ENCODE results near the gene ACTN3.
"Not testable (repeated sequence)": the region's sequence is repeated elsewhere in the genome, so short reads cannot be mapped to it uniquely, and the experiment has no call there.

Gene ACTN3

DNA sequence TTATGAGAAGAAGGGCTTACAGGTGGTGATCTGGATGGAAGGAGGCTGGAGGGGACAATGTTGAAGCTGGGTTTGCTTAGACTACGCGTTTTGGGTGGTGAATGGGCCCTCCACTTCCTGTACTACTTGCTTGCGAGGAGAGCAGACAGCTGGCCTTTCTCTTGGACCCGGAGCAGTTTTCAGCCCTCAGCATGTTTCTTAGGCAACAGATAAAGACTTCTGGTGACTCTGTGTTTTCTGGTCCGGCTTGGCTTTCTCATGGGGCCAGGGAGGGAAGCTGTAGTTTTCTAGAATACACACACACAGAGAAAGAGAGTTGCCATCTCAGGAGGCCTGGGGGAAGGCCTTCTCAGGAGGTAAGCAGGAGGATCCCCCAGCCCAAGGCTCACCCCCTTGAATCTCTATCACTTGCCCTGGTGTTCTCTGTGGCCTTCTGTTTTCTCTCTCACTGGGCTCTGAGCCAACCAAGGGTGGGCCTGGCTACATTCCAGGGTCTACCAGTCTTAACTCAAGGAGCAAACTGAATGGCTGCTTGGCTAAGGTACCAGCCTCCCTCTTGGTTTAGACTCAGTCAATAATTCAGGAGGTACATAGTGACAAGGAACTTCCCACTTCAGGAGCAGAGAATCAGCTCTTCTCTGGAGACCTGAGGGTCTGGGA lies 48.7 kb downstream of the ACTN3 start:
- DNase-seq (ENCODE audit: low spot score) (no peak), FAIRE-seq (no peak)

DNA sequence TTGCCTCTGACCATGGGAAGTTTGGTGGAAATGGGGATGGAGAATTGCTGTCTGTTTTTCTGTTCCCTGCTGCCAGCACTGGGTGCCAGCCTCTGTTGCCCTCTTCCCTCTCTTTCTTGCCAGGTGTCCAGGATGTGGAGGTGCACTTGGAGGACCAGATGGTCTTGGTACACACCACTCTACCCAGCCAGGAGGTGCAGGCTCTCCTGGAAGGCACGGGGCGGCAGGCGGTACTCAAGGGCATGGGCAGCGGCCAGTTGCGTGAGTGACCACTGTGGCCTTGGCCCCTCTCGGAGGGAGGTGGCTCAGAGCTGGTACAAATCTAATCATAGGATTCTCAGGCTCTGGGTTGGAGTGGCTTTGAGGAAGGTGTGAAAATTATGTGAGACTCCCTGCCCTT lies 52.3 kb downstream of the ACTN3 start:
- no peak for FAIRE-seq
- DNase-seq (ENCODE audit: low spot score) = no peak

DNA sequence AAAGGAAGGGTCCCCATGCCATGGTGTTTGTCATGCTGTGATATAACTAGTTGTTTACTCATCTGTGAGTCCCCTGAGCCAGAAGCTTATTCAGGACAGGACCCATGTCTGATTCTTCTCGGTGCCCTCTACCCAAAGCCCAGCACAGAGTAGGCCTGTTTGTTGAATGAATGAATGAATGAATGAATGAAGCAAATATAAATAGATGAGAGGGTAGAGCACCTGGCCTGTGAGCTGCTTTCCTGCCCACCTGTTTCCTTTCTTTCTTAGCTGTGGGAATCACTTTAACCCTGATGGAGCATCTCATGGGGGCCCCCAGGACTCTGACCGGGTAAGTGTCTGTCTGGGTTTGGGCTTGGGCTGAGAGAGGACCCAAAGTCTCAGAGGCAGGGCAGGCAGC lies 53.5 kb downstream of the ACTN3 start:
- FAIRE-seq = no peak
- DNase-seq (ENCODE audit: low spot score) = no peak

DNA sequence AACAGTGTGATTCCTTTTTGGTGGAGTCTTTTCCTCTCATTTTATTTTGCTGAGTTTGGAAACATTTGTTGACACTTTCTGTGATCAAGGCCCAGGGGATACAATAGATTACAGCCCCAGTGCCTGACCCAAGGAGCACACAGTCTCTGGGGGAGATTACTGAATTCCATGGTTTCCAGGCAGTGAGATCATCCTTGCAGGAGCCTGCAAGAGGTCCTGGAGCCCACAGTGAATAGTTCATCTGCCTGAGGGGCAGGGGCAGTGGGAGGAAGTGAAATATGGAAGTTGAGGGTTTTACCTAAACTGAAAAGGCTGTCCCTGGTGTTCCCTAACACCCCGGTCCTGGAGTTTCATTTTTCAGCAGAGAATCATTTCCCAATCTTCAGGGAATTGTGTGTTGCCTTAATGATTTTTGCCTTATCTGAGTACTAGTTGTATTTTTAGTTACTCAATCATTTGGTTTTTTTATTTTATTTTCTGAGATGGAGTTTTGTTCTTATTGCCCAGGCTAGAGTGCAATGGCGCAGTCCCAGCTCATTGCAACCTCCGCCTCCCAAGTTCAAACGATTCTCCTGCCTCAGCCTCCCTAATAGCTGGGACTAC lies 54.0 kb downstream of the ACTN3 start:
- no peak for FAIRE-seq
- no peak for DNase-seq (ENCODE audit: low spot score)

DNA sequence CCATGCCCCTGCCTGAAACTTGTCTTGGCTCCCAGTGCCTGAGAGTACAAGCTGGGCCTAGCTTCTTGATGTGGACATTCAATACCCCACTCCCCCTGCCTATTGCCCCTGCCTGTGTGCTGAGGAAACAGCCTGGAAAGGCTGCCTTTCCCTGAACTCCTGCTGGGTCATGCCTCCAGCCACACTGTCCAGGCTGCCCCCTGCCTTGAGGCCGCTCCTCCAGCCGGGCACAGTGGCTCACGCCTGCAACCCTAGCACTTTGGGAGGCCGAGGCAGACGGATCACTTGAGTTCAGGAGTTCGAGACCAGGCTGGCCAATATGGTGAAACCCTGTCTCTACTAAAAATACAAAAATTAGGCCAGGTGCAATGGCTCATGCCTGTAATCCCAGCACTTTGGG lies 56.4 kb downstream of the ACTN3 start:
- DNase-seq (ENCODE audit: low spot score) (no peak), FAIRE-seq (no peak)

DNA sequence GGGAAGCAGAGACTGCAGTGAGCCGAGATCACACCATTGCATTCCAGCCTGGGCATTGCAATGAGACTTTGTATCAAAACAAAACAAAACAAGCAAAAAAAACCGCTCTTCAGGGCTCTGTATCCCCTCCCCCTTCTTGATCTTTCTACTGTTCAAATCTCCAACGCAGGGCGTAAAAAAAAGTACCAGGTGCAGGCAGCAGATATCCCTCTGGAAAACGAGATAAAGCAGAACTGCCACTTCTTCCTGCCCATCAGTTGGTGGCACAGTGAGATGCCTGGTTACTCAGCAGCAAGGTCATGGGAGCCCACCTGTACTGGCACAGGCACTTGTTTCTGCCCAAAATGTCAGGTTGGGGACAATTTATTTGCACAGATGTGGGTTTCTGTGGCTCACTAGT lies 57.5 kb downstream of the ACTN3 start:
- no peak for DNase-seq (ENCODE audit: low spot score)
- FAIRE-seq = no peak

DNA sequence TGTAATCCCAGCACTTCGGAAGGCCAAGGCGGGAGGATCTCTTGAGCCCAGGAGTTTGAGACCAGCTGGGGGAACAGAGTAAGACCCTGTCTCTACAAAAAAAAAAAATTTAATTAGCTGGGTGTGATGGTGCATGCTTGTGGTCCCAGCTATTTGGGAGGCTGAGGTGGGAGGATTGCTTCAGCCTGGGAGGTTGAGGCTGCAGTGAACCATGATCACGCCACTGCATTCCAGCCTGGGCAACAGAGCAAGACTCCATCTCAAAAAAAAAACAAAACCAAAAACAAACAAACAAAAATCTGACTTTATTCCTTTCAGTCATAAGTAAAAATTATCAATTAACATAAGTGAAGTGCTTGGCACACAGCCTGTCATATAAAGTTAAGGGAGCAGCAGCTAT lies 59.9 kb downstream of the ACTN3 start:
- not testable (repeated sequence) for DNase-seq (ENCODE audit: low spot score); FAIRE-seq

DNA sequence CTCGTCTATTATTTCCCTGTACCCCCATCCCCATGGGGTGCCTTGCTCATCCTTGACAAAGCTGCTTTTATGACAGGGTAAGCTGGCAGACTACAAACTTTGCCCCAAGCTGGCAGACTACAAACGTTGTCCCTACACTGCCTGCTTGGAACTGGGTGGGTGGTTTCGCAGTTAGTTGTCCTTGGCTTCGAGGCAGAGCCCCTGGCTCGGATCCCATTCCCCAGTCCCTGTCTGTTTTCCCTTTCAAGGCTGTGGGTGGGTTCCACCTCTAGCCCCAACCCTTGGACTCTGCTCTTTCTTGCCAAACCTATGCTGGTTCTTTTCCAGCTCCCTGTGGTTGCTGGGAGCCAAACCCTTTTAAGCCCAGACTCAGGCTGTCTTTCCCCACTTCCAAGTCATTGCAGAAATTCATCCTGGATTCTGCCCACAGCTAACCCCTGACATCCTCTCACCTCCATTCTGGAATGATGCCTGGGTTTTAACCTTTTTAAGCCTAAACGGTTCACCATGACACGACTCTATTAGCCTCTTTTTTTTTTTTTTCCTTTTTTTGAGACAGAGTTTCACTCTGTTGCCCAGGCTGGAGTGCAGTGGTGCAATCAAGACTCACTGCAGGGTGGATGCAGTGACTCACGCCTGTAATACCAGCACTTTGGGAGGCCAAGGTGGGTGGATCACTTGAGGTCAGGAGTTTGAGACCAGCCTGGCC lies 60.6 kb downstream of the ACTN3 start:
- DNase-seq (ENCODE audit: low spot score) (no peak), FAIRE-seq (no peak)

DNA sequence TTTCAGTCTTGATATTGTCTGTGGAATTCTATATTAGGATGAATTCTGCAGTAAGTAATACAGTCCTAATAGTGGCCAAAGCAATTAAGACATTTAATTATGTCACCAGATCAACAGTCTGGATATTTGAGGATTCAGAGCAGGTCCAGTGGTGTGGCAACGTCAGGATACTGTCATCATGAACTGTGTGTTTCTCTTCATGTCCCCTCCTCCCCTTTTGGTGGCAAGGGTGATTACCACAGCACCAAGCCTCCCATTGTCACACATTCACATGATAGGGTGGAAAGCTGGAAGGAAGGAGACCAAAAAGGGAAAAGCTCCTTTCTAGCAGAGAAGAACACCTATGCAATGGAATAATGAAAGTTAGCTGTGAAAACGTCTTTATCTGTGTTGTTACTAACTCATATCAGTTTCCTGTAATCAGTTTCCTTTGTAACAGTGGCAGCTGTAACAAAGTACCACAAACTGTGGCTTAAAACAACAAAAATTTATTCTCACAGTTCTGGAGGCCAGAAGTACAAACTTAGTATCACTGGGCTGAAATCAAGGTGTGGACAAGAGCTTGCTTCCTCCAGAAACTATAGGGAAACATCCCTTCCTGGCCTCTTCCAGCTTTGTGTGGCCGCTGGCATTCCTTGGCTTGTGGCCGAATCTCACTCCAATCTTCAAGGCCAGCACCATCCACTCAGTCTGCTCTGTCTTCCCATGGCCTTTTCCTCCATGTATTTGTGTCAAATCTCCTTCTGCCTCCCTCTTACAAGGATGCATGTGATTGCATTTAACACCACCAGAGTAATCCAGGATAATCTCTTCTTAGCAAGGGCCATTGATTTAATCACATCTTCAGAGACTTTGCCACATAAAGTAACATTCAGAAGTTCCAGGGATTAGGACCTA lies 63.3 kb downstream of the ACTN3 start:
- DNase-seq (ENCODE audit: low spot score) (no peak), FAIRE-seq (no peak)

DNA sequence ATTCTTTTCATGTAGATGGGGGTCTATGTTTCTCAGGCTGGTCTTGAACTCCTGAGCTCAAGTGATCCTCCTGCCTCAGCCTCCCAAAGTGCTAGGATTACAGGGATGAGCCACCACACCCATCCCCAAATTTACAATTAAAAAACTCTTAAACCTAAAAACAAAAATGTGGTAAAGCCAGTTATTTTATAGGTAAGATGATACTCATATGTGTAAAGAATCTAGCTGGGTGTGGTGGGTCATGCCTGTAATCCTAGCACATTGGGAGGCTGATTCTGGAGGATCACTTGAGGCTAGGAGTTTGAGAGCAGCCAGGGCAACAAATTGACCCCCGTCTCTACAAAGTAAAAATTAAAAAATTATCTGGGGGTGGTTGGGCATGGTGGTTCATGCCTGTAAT lies 65.8 kb downstream of the ACTN3 start:
- no peak for FAIRE-seq
- no peak for DNase-seq (ENCODE audit: low spot score)

Data from urothelium cell line (cell line).